K562 (cell line): ENCODE data around the gene AKT3. TPM values are rescaled to one million over a fixed set of nuclear protein-coding genes. Genes with fewer than 3 reads are reported as not detected.

ENCODE experiments used
- ATAC-seq: fragments of 200-7000 bp; cut with Tn5 transposase; 3 replicates; pipeline ENCODE4 v1.9.1; 2020; ENCODE audit warnings: moderate library complexity
- BruUV-seq: library from RNA; stranded (reverse); fragments of 400-500 nt; replicated peaks from 2 replicates; lab custom pipeline; 2021; lab: Mats Ljungman, UMichigan
- CTCF ChIA-PET: fragments of 300-600 bp; formaldehyde crosslinking; extraction: SDS; loops from one replicate; lab custom pipeline; 2021; ENCODE audit warnings: low intra/inter-chr PET ratio; lab: Yijun Ruan, JAX
- POLR2A ChIA-PET: fragments of 300-600, 350-650 bp; sonication (Branson Sonifier 250); formaldehyde crosslinking; extraction: SDS; loops from one replicate; lab custom pipeline; 2021; ENCODE audit warnings: antibody characterized with exemption, inconsistent platforms; lab: Yijun Ruan, JAX
- DNase-seq, 4 experiments: peaks; one replicate each; pipeline versions ENCODE4 v3.0.0 to v3.0.0-alpha.2; 2011 to 2018; ENCODE audit warnings: low spot score in 3 of 4, mixed read lengths in 3 of 4; ENCODE audit errors: extremely low read depth in 1 of 4
- FAIRE-seq: peaks from 2 replicates; lab custom pipeline; 2011; peaks lifted over from hg19 to GRCh38; lab: Jason Lieb, UNC
- H2AFZ ChIP-seq: 2 replicates; pipeline ENCODE4 v1.6.0; 2011; ENCODE audit warnings: low read depth, low read length, control low read depth, inconsistent platforms
- H3K27ac ChIP-seq: fragments of 200-600 bp; 3 replicates; pipeline ENCODE4 v1.8.0; 2011; ENCODE audit warnings: low read depth, mild to moderate bottlenecking, control low read depth, inconsistent platforms, low read length, moderate library complexity, mixed read lengths; ENCODE audit errors: extremely low read depth
- H3K27me3 ChIP-seq, 2 experiments: fragments of 300-600 bp in 1 of 2; 2 replicates in 1 of 2; 3 replicates in 1 of 2; pipeline versions ENCODE4 v1.6.0 to v1.8.0; 2011; ENCODE audit warnings: inconsistent platforms in 2 of 2, low read length in 2 of 2, mild to moderate bottlenecking in 1 of 2, mixed read lengths in 1 of 2, moderate library complexity in 1 of 2; ENCODE audit not compliant: control insufficient read depth in 2 of 2, insufficient read depth in 2 of 2
- H3K36me3 ChIP-seq: fragments of 300-600 bp; 3 replicates; pipeline ENCODE4 v1.8.0; 2011; ENCODE audit warnings: mild to moderate bottlenecking, low read length, inconsistent platforms; ENCODE audit not compliant: control insufficient read depth, insufficient read depth
- H3K4me1 ChIP-seq, 2 experiments: fragments of 200-600 bp in 1 of 2; replicated peaks in 1 of 2; 2 replicates in 1 of 2; 3 replicates in 1 of 2; pipeline versions ENCODE4 v1.5.1 to v1.8.0; 2011; ENCODE audit warnings: inconsistent platforms in 2 of 2, low read length in 2 of 2, mild to moderate bottlenecking in 1 of 2, mixed read lengths in 1 of 2, moderate library complexity in 1 of 2; ENCODE audit not compliant: control insufficient read depth in 2 of 2, insufficient read depth in 2 of 2
- H3K4me2 ChIP-seq: 2 replicates; pipeline ENCODE4 v1.6.1; 2011; ENCODE audit warnings: low read length, control low read depth, inconsistent platforms, mixed read lengths; ENCODE audit not compliant: insufficient read depth
- H3K4me3 ChIP-seq: fragments of 200-600 bp; sonication (generic), shearing (Covaris generic); 2 replicates; pipeline ENCODE4 v1.5.1; 2016; ENCODE audit warnings: control low read depth, inconsistent platforms
- H3K79me2 ChIP-seq: fragments of 200-600 bp; 3 replicates; pipeline ENCODE4 v1.8.0; 2011; ENCODE audit warnings: low read length, inconsistent platforms; ENCODE audit not compliant: control insufficient read depth, insufficient read depth
- H3K9ac ChIP-seq, 2 experiments: 2 replicates each; pipeline versions ENCODE4 v1.6.0 to v1.6.1; 2011; ENCODE audit warnings: low read depth in 2 of 2, low read length in 2 of 2, control low read depth in 1 of 2, inconsistent platforms in 1 of 2, mild to moderate bottlenecking in 1 of 2, mixed read lengths in 1 of 2; ENCODE audit not compliant: insufficient read depth in 1 of 2
- H3K9me1 ChIP-seq: one replicate; pipeline ENCODE4 v1.6.0; 2011; ENCODE audit warnings: inconsistent platforms, mild to moderate bottlenecking, low read length, moderate library complexity; ENCODE audit not compliant: control insufficient read depth, insufficient read depth
- H3K9me3 ChIP-seq: replicated peaks from 2 replicates; pipeline ENCODE4 v1.5.1; 2011; ENCODE audit warnings: low read depth, low read length, inconsistent platforms; ENCODE audit not compliant: control insufficient read depth, insufficient read depth
- H4K20me1 ChIP-seq: replicated peaks from 2 replicates; pipeline ENCODE4 v1.6.1; 2011; ENCODE audit warnings: low read length, inconsistent platforms, mixed read lengths; ENCODE audit not compliant: control insufficient read depth, insufficient read depth
- COPS2 ChIP-seq: fragments of 450-650 bp; conservative IDR thresholded peaks from 2 replicates; pipeline ENCODE4 v1.6.1; 2016; ENCODE audit warnings: mild to moderate bottlenecking, moderate library complexity
- CSDE1 ChIP-seq, 2 experiments: fragments of 450-650 bp; IDR thresholded peaks; 2 replicates each; pipeline ENCODE4 v1.6.1; 2016; ENCODE audit warnings: mild to moderate bottlenecking in 1 of 2
- ELF4 ChIP-seq: fragments of 450-650 bp; formaldehyde crosslinking; IDR thresholded peaks from 2 replicates; pipeline ENCODE4 v1.4.0; 2022; ENCODE audit warnings: missing genetic modification characterization
- FOXJ3 ChIP-seq: sonication (generic); formaldehyde crosslinking; IDR thresholded peaks from 2 replicates; pipeline ENCODE4 v1.4.0; 2020; ENCODE audit warnings: mild to moderate bottlenecking, missing genetic modification reagents
- GATAD2A ChIP-seq: fragments of 450-650 bp; IDR thresholded peaks from 2 replicates; pipeline ENCODE4 v1.6.1; 2017
- GTF2A2 ChIP-seq: IDR thresholded peaks from 2 replicates; pipeline ENCODE4 v1.6.1; 2016; ENCODE audit warnings: mild to moderate bottlenecking, missing genetic modification characterization, missing compliant biosample characterization
- KLF6 ChIP-seq: fragments of 250-450 bp; sonication (Bioruptor Pico); IDR thresholded peaks from 2 replicates; pipeline ENCODE4 v1.4.0; 2020; ENCODE audit warnings: mild to moderate bottlenecking, moderate library complexity, borderline replicate concordance
- RBM17 ChIP-seq: fragments of 200-400 bp; formaldehyde crosslinking; IDR thresholded peaks from 2 replicates; pipeline ENCODE4 v1.6.1; 2017; ENCODE audit warnings: low read depth, mild to moderate bottlenecking, low read length, borderline replicate concordance
- THRAP3 ChIP-seq: fragments of 450-650 bp; IDR thresholded peaks from 2 replicates; pipeline ENCODE4 v1.6.1; 2016; ENCODE audit warnings: mild to moderate bottlenecking, inconsistent platforms, borderline replicate concordance
- ZFP1 ChIP-seq: fragments of 450-650 bp; formaldehyde crosslinking; IDR thresholded peaks from 2 replicates; pipeline ENCODE4 v1.4.0; 2020; ENCODE audit warnings: mild to moderate bottlenecking, mixed read lengths
- ZNF551 ChIP-seq: fragments of 250-450 bp; sonication (Bioruptor Pico); IDR thresholded peaks from 2 replicates; pipeline ENCODE4 v1.5.0; 2021; ENCODE audit warnings: mild to moderate bottlenecking, moderate library complexity
- ZNF707 ChIP-seq: fragments of 250-450 bp; sonication (Bioruptor Pico); conservative IDR thresholded peaks from 2 replicates; pipeline ENCODE4 v1.8.0; 2022; ENCODE audit warnings: inconsistent platforms, mild to moderate bottlenecking, moderate library complexity
- ZNF766 ChIP-seq: fragments of 200-800 bp; sonication (Bioruptor generic); conservative IDR thresholded peaks from 2 replicates; pipeline ENCODE4 v1.6.1; 2016; ENCODE audit warnings: missing genetic modification characterization, missing compliant biosample characterization
- WGBS: fragments of 100-300 bp; shearing (Covaris generic); methylation state at CpG from one replicate; pipeline ENCODE4 v1.1.6; 2016; ENCODE audit warnings: low coverage, mixed read lengths; ENCODE audit not compliant: insufficient coverage; ENCODE audit errors: missing lambda C conversion rate; 5-methylcytosine and 5-hydroxymethylcytosine counted together
- in situ Hi-C: fragments of 300-500 bp; cut with MboI; formaldehyde crosslinking; loops from 4 replicates; pipeline ENCODE4 v1.15.0; 2018; ENCODE audit warnings: inconsistent platforms, mixed read lengths
- intact Hi-C: fragments of 100-400 bp; cut with micrococcal nuclease; formaldehyde crosslinking; loops from 2 replicates; pipeline ENCODE4 v1.14.2; 2022
- polyA plus RNA-seq, 8 experiments: library from polyadenylated mRNA; depleted of rRNA in 4 of 8; stranded (reverse) in 5 of 8; unstranded in 3 of 8; fragments of >200 nt; fragmentation: Nextera tagmentation in 2 of 8; fragmentation: Illumina TruSeq in 1 of 8; extraction: Ambion mirVana in 2 of 8; extraction: Trizol in 1 of 8; gene quantifications; 2 replicates each; pipeline versions ENCODE4 v1.2.1 to v1.2.3, GENCODE V29; 2011 to 2014; ENCODE audit warnings: inconsistent platforms in 1 of 8, missing spikeins in 1 of 8
- total RNA-seq, 7 experiments: library from RNA; depleted of rRNA in 6 of 7; stranded (reverse); fragments of >200 nt in 6 of 7; fragmentation: Illumina TruSeq in 2 of 7; extraction: Trizol in 2 of 7; gene quantifications; 2 replicates each; pipeline versions ENCODE4 v1.2.1 to v1.2.3, GENCODE V29; 2011 to 2021; ENCODE audit warnings: low replicate concordance in 1 of 7

AKT3 gene
- total and polyA plus RNA-seq, 9 of the 15 experiments (the other 6 are each of a cell fraction or from before 2014, with no cell fraction given) = 0.04 to 0.54 (median 0.18) TPM; not detected in 1

DNA sequence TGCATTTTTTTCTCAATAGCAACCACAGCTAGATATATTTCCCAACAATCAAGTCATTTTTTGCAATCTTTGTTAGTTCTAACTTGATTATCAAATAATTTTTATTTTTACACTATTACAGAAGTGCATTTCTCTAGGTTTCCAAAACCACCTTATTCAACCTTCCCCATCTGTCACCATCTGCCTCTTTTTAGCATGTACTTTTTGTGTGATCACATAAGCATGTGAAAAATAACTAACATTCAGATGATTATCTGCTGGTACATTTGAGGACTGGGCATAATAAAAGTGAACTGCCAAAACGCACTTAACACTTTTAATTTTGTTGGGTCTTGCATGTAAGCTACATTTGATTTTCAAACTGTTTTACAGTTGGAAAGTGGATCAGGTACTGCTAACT lies 291.5 kb downstream of the AKT3 start:
- no peak overlapping the region for H3K27ac ChIP-seq
- H3K9ac ChIP-seq = no peak overlapping the region
- H3K4me3 ChIP-seq = no peak overlapping the region
- no peaks in the 10 kb centered on the region for H3K36me3 ChIP-seq
- H3K9me3 ChIP-seq = no peaks in the 10 kb centered on the region
- H4K20me1 ChIP-seq = no peaks in the 10 kb centered on the region
- no TSS peak for BruUV-seq
- intact Hi-C loops = no loop called here
- H3K27me3 ChIP-seq = no peaks in the 10 kb centered on the region
- POLR2A ChIA-PET = no interaction called here
- TF ChIP-seq CSDE1 (IDR thresholded peaks at IDR 0.05) (no peak), GATAD2A (no peak), FOXJ3 (CRISPR knock-in tag) (no peak), ZFP1 (CRISPR knock-in tag) (no peak), ELF4 (CRISPR knock-in tag) (no peak)
- TF ChIP-seq, all 486 proteins: peak for 0
- Histone ChIP-seq H3K4me1 (no peaks in the 10 kb centered on the region), H3K4me2 (no peak overlapping the region), H3K79me2 (no peaks in the 10 kb centered on the region), H3K9me1 (no peaks in the 10 kb centered on the region), H2AFZ (no peak overlapping the region)
- WGBS = 0% methylated on average over 1 of the region's 1 CpG
- CTCF ChIA-PET = no interaction called here
- ATAC-seq (no peak), FAIRE-seq (peak; percentile 19), DNase-seq (no peak)
- in situ Hi-C loops = no loop called here

DNA sequence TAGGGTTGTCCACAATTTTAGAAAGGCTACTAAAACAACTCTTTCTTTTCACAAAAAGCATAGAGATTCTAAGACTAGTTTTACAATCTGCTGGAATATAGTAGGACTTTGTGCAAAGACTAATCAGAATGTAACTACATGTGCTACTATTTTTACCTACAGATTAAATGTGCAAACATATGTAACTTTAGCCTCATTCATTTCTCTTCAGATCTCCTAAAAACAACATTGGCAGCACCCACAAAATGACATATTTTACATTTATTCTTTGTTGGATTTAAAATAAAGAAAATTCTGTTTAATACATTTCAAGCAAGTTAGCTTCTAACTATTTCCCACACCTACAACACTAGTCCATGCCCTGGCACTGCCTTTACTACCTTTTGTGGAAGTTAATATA lies 292.2 kb downstream of the AKT3 start:
- in situ Hi-C loops (no loop called here), intact Hi-C loops (no loop called here)
- no peak overlapping the region for H2AFZ ChIP-seq
- no peaks in the 10 kb centered on the region for H4K20me1 ChIP-seq
- ATAC-seq = no peak
- ChIA-PET CTCF (no interaction called here), POLR2A (no interaction called here)
- no peak overlapping the region for H3K4me2 ChIP-seq
- no peak overlapping the region for H3K27ac ChIP-seq
- TF ChIP-seq COPS2 = no peak
- no peak for TF ChIP-seq ZNF766
- no peak for TF ChIP-seq RBM17
- no peak for TF ChIP-seq THRAP3
- TF ChIP-seq ZNF707 (CRISPR knock-in tag) = no peak
- TF ChIP-seq KLF6 (CRISPR knock-in tag) = no peak
- TF ChIP-seq ZNF551 (CRISPR knock-in tag) = no peak
- TF ChIP-seq GTF2A2 (tag) = no peak
- no peak overlapping the region for H3K9ac ChIP-seq
- no TSS peak for BruUV-seq
- no peaks in the 10 kb centered on the region for H3K4me1 ChIP-seq
- no peaks in the 10 kb centered on the region for H3K9me1 ChIP-seq
- no peaks in the 10 kb centered on the region for H3K36me3 ChIP-seq
- FAIRE-seq = no peak
- no peak for DNase-seq
- no peaks in the 10 kb centered on the region for H3K27me3 ChIP-seq
- no peaks in the 10 kb centered on the region for H3K9me3 ChIP-seq
- H3K4me3 ChIP-seq = no peak overlapping the region
- H3K79me2 ChIP-seq = no peaks in the 10 kb centered on the region
